ENCODE data around the gene PPP1R11. TPM values are rescaled to one million over a fixed set of nuclear protein-coding genes. Genes with fewer than 3 reads are reported as not detected.

Gene PPP1R11
- total RNA-seq, 4 donors from 2014 or later = 36.5 to 40.9 (median 37.3) TPM

DNA sequence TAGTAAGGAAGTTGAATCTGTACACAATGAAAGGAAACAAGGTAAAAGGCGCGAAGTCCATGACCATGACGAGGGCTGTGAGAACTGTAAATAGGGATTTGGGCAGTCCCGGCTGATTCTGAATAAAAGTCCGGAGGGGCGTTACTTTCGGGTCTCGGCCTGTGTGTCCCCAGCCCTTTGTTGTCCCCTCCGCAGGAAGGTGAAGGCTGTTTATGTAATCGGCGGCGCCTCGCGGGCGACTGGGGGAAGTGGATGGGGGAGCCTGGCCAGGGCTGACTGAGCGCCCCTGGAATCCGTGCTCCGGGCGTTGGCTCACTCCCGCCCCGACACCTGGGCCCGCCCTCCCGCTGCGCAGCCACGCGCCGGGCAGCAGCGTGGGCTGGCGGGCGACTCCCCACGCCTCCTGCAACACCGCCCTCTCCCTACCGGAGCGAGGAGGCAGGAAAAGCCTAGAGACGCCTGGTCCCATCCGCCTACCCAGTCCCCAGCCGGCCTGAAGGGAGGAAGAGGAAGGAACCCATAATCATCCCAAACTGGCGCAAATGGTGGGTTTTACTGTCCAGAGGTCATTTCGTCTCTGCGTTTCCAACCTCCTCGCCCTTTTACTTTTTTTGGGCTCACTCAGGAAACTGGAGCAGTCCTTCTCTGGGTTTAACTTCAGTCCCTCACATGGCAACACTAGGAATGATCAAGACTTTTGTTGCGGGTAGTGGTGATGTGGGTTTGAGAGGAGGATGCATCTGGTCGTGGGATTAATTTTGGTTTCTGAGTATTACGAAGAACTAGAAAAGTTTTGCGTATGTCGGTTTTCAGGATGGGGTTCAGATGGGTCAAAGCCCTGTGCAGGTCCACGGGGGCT lies 33.8 kb downstream of the PPP1R11 start:
- peak in 2 of 4 donors; percentile 22 to 36 for TF ChIP-seq POLR2A (IDR thresholded peaks at IDR 0.05)
- TF ChIP-seq, protein P1, sequence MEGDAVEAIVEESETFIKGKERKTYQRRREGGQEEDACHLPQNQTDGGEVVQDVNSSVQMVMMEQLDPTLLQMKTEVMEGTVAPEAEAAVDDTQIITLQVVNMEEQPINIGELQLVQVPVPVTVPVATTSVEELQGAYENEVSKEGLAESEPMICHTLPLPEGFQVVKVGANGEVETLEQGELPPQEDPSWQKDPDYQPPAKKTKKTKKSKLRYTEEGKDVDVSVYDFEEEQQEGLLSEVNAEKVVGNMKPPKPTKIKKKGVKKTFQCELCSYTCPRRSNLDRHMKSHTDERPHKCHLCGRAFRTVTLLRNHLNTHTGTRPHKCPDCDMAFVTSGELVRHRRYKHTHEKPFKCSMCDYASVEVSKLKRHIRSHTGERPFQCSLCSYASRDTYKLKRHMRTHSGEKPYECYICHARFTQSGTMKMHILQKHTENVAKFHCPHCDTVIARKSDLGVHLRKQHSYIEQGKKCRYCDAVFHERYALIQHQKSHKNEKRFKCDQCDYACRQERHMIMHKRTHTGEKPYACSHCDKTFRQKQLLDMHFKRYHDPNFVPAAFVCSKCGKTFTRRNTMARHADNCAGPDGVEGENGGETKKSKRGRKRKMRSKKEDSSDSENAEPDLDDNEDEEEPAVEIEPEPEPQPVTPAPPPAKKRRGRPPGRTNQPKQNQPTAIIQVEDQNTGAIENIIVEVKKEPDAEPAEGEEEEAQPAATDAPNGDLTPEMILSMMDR (IDR thresholded peaks at IDR 0.05) = peak in 2 of 6 experiments; percentile 24 to 26
- Histone ChIP-seq H3K9me3 (no peaks in the 10 kb centered on the region), H3K4me3 (peak overlapping the region; percentile 27 to 66 (median 48)), H3K36me3 (no peaks in the 10 kb centered on the region), H3K27me3 (peaks cover 0 to 76% (median 0%) of the 10 kb centered on the region in 4 donors), H3K27ac (peak overlapping the region; percentile 83 to 93 (median 87)), H3K4me1 (peaks cover 22 to 42% (median 27%) of the 10 kb centered on the region in 3 donors)
- intact Hi-C loops (cut with DNase I) = no loop called here
- 1 to 3% methylated on average over 18 to 25 of the region's 47 CpGs for WGBS, 2 donors
- DNase-seq = no peak

DNA sequence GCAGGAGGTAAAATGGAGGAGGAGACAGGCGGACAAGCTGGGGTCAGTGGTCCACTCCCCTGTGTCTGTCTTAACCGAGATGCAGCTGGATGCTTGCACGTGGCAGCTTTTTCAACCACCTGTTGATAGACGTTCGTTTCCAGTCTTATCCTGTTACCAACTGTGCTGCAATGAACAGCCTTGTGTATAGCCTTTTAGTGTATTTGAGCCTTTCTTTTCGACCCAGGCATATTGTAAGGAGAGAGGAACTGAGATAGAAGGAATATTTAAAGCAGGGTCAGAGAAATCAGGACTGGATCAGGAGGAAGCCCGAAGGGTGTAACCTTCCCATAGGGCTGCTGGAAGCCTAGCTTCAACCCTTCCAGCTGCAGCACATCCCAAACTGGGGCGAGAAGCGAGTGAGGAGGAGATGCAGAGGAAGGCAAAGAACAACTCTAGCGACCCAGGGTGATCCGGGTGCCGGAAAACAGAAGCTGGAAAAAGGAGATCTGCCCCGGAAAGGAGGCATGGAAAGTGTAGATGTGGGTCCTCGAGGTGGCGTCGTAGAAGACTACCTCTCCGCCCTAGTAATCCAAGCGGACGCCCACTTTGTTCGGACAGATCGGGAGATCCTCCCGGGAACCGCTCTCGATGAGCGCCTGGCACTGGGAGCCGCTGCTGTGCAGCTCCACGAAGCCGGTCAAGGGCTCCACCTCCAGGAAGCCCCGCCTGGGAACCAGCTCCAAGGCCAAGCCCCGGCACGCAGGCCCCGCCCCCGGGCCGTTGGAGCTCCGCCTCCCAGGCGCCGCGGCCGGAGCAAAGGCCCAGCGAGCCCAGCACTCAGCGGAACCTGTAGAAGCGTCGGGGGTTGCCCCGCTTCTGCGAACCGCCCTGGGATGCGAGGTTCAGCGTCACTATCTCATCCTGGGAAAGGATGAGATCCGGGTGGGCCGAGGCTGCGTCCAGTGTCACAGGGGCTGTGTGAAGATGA lies 34.7 kb downstream of the PPP1R11 start:
- DNase-seq = peak; percentile 20
- intact Hi-C loops (cut with DNase I) = no loop called here
- Histone ChIP-seq H3K4me1 (peaks cover 22 to 42% (median 27%) of the 10 kb centered on the region in 3 donors), H3K9me3 (no peaks in the 10 kb centered on the region), H3K36me3 (no peaks in the 10 kb centered on the region), H3K4me3 (peak overlapping the region; percentile 27 to 66 (median 48)), H3K27me3 (peaks cover 0 to 76% (median 0%) of the 10 kb centered on the region in 4 donors), H3K27ac (peak overlapping the region; percentile 83 to 93 (median 87))
- TF ChIP-seq, protein P1 (IDR thresholded peaks at IDR 0.05) = peak in 2 of 6 experiments; percentile 13 to 23
- peak in 2 of 4 donors; percentile 50 to 83 for TF ChIP-seq POLR2A (IDR thresholded peaks at IDR 0.05)
- 1 to 3% methylated on average over 19 to 21 of the region's 51 CpGs for WGBS, 2 donors

DNA sequence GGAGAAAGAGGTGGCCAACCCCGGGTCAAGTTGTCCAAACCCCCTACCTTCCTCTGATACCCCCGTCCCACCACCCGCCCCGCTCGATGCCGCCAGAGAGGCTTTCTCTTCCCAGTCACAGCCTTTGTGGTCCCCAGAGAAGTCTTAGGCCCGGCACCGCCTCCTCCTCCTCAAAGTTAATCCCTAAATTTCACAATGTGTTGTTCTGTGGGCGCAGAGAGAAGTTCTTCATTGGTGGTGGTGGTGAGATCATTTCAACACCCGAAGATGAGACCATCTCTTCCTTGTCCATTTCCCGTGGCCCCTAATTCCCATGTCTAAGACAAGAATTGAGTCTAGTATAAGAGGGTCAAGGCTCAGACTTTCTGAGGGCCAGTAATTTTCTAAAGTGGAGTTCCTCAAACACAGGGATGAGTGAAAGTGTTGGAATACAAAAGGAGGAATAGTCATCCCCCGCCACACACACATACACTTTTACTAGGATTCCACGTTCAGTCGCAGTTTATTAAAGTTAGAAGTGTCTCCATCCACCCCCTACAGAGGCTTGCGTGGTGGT lies 35.5 kb downstream of the PPP1R11 start:
- Histone ChIP-seq H3K4me3 (peak overlapping the region; percentile 27 to 66 (median 48)), H3K27me3 (peaks cover 0 to 76% (median 0%) of the 10 kb centered on the region in 4 donors), H3K27ac (peak overlapping the region; percentile 83 to 93 (median 87)), H3K4me1 (peaks cover 22 to 42% (median 27%) of the 10 kb centered on the region in 3 donors), H3K9me3 (no peaks in the 10 kb centered on the region), H3K36me3 (no peaks in the 10 kb centered on the region)
- no peak for DNase-seq
- intact Hi-C loops (cut with DNase I) = no loop called here
- no peak for TF ChIP-seq POLR2A (IDR thresholded peaks at IDR 0.05)
- TF ChIP-seq, protein P1 (IDR thresholded peaks at IDR 0.05) = no peak
- 26 to 30% methylated on average over 9 to 15 of the region's 15 CpGs for WGBS, 2 donors

DNA sequence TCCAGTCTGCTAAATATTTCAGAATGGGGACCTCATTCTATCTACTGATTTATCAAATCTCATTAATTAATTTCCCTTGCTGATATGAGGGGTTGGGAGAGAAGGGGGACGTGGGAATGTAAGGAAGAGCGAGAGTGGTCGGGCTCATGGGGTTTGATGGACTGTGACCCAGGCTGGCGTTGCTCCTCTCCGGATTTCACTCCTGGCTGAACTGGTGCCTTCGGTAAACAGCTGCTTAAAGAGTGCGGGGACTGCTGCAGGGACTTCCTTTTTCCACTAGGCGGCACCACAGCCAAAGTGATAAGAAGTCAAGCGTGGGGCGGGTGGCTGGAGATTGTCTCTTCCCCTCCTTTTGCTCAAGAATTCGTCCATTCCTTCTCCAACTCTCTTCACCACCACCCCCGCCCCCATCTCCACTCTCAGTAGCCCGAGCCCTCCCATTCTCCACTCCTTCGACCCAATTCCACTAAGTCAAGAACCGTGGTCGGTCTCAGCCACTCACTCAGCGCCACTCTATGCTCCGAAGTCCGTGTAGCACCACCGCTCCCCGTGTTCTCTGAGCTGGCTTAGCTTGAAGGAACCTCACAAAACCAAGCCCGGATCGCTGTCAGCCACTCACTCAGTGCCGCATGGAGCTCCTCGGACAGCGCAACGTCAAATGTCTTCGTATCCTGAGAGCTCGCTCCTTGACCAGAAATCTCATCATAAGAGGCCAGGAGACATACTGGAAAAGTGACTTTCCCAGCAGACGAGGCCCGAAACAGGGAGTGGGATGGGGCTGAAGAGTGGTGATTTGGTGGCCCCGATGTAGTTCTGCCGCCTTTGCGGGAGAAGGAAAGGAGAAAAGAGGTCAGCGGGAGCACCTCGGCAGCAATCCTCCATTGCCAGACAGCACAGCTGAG lies 36.2 kb downstream of the PPP1R11 start:
- H3K36me3 ChIP-seq = no peaks in the 10 kb centered on the region
- H3K27ac ChIP-seq = peak overlapping the region; percentile 83 to 93 (median 87)
- peaks cover 0 to 76% (median 0%) of the 10 kb centered on the region in 4 donors for H3K27me3 ChIP-seq
- H3K4me3 ChIP-seq = peak overlapping the region; percentile 27 to 66 (median 48)
- H3K9me3 ChIP-seq = no peaks in the 10 kb centered on the region
- TF ChIP-seq, protein P1 (IDR thresholded peaks at IDR 0.05) = peak; percentile 83 to 97 (median 96)
- peak in 1 of 4 donors; percentile 16 for TF ChIP-seq POLR2A (IDR thresholded peaks at IDR 0.05)
- WGBS, 2 donors = 4 to 5% methylated on average over 31 of the region's 36 CpGs
- peak; percentile 49 for DNase-seq
- H3K4me1 ChIP-seq = peaks cover 22 to 42% (median 27%) of the 10 kb centered on the region in 3 donors
- intact Hi-C loops (cut with DNase I) = no loop called here

All from esophagus squamous epithelium (tissue), 5 donors.